ENCODE measurements around the gene FOXC2. TPM values are rescaled to one million over a fixed set of nuclear protein-coding genes. Genes with fewer than 3 reads are reported as not detected.

The FOXC2 gene
- total and polyA plus RNA-seq, 2 donors (not counting 1 experiment from before 2014, with no cell fraction given) = not detected

DNA sequence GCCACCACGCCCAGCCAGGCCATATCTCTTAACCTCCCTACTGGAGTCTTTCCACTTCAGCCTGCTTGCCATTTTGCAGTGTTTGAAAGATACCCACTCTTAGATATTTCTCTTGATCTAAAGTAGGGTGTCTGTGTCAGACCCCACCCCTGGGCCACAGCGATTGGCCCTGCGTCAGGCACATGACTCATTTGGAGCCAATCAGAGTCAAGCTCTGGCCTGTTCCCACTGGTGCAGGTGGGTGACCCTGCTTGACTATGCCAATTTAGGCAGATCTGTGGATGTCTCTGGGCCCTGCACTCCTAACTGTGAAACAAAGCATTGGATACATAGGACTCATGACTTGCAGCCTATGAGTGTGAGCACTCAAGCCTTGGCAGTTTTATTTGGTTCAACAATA lies 39.3 kb downstream of the FOXC2 start:
- DNase-seq (no peak), ATAC-seq (ENCODE audit: low read depth) (no peak)
- H3K4me3 ChIP-seq (ENCODE audit: control extremely low read depth in 1 of 5, extremely low read depth in 1 of 5, insufficient read depth in 1 of 5, low read depth in 2 of 5, low read length in 4 of 5) = no peak overlapping the region
- no peak overlapping the region for H3K4me2 ChIP-seq (replicated peaks; ENCODE audit: low read depth, low read length, poor library complexity, severe bottlenecking)
- intact Hi-C loops (cut with micrococcal nuclease) = no loop called here
- Mint-ChIP-seq H3K4me3 (peak overlapping the region; percentile 29), H3K4me1 (peaks cover 6% of the 10 kb centered on the region), H3K27me3 (peaks cover 9% of the 10 kb centered on the region), H3K27ac (no peak overlapping the region), H3K9me3 (ENCODE audit: insufficient read depth) (no peaks in the 10 kb centered on the region)
- H4K20me1 ChIP-seq (ENCODE audit: control insufficient read depth, insufficient read depth, low read length, poor library complexity, severe bottlenecking) = no peaks in the 10 kb centered on the region
- peaks cover 0 to 9% (median 0%) of the 10 kb centered on the region in 4 experiments for H3K27me3 ChIP-seq (replicated peaks in 1 of 4; ENCODE audit: control extremely low read depth in 1 of 4, control insufficient read depth in 3 of 4, insufficient read depth in 4 of 4, low read length in 3 of 4)
- TF ChIP-seq EZH2 (IDR thresholded peaks at IDR 0.05; ENCODE audit: borderline replicate concordance, insufficient read depth, low read depth, low read length, poor library complexity, severe bottlenecking) = no peak
- TF ChIP-seq, protein P1, sequence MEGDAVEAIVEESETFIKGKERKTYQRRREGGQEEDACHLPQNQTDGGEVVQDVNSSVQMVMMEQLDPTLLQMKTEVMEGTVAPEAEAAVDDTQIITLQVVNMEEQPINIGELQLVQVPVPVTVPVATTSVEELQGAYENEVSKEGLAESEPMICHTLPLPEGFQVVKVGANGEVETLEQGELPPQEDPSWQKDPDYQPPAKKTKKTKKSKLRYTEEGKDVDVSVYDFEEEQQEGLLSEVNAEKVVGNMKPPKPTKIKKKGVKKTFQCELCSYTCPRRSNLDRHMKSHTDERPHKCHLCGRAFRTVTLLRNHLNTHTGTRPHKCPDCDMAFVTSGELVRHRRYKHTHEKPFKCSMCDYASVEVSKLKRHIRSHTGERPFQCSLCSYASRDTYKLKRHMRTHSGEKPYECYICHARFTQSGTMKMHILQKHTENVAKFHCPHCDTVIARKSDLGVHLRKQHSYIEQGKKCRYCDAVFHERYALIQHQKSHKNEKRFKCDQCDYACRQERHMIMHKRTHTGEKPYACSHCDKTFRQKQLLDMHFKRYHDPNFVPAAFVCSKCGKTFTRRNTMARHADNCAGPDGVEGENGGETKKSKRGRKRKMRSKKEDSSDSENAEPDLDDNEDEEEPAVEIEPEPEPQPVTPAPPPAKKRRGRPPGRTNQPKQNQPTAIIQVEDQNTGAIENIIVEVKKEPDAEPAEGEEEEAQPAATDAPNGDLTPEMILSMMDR (IDR thresholded peaks at IDR 0.05) = no peak
- no peaks in the 10 kb centered on the region for H3K79me2 ChIP-seq (ENCODE audit: control insufficient read depth, insufficient read depth, low read length)
- POLR2A ChIA-PET = no interaction called here
- 100% methylated on average over 2 of the region's 3 CpGs for WGBS (ENCODE audit: insufficient coverage)
- H3K9ac ChIP-seq (ENCODE audit: low read length) = no peak overlapping the region
- H3K4me1 ChIP-seq (ENCODE audit: control insufficient read depth in 2 of 2, insufficient read depth in 2 of 2, low read length in 2 of 2) = peaks cover 4 to 10% of the 10 kb centered on the region in 2 donors
- peaks cover 0 to 5% (median 0%) of the 10 kb centered on the region in 3 donors for H3K9me3 ChIP-seq (ENCODE audit: control extremely low read depth in 1 of 3, control insufficient read depth in 2 of 3, insufficient read depth in 1 of 3, low read length in 2 of 3)
- no peak overlapping the region for H3K27ac ChIP-seq (ENCODE audit: low read length in 2 of 2)
- H2AFZ ChIP-seq (ENCODE audit: insufficient read depth, low read depth, low read length, poor library complexity, severe bottlenecking) = no peak overlapping the region
- no peaks in the 10 kb centered on the region for H3K36me3 ChIP-seq (replicated peaks in 1 of 2; ENCODE audit: control extremely low read depth in 1 of 2, control insufficient read depth in 1 of 2, extremely low read depth in 1 of 2, insufficient read depth in 2 of 2, low read length in 1 of 2)
- CTCF ChIA-PET = no interaction called here

DNA sequence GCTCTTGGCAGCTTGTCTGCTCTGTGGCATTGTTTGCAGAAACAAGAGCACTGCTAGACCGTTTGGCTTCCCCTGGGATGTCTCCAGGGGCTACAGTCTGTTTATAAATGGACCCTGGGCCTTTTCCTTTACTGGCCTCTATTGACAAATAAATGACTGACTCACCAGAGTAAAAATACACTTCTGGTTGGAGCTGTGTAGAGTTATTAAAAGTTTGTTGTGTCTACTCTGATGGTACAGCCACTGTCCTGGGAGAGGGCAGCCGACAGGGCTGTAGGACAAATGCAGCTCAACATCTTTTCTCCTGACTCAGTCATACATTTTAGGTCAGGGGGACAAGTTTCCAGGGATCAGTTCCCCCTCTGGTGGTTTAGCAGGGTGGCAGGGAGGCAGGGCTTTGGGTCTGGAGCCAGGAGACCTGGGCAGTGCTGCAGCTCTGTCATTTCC lies 41.7 kb downstream of the FOXC2 start:
- CTCF ChIA-PET = interaction anchor here (1.0 kb wide), 1 partner anchor 10 kb away, joined by 3 read pairs; no protein-coding TSS in a partner anchor
- peaks cover 0 to 5% (median 0%) of the 10 kb centered on the region in 3 donors for H3K9me3 ChIP-seq (ENCODE audit: control extremely low read depth in 1 of 3, control insufficient read depth in 2 of 3, insufficient read depth in 1 of 3, low read length in 2 of 3)
- no peak overlapping the region for H3K9ac ChIP-seq (ENCODE audit: low read length)
- intact Hi-C loops (cut with micrococcal nuclease) = no loop called here
- no peak for TF ChIP-seq EZH2 (IDR thresholded peaks at IDR 0.05; ENCODE audit: borderline replicate concordance, insufficient read depth, low read depth, low read length, poor library complexity, severe bottlenecking)
- TF ChIP-seq, protein P1 (IDR thresholded peaks at IDR 0.05) = no peak
- DNase-seq (no peak), ATAC-seq (ENCODE audit: low read depth) (no peak)
- peaks cover 4 to 10% of the 10 kb centered on the region in 2 donors for H3K4me1 ChIP-seq (ENCODE audit: control insufficient read depth in 2 of 2, insufficient read depth in 2 of 2, low read length in 2 of 2)
- H3K27ac ChIP-seq (ENCODE audit: low read length in 2 of 2) = no peak overlapping the region
- H3K4me2 ChIP-seq (replicated peaks; ENCODE audit: low read depth, low read length, poor library complexity, severe bottlenecking) = no peak overlapping the region
- H3K27me3 Mint-ChIP-seq = peaks cover 12% of the 10 kb centered on the region
- H3K4me3 Mint-ChIP-seq = no peak overlapping the region
- H3K4me1 Mint-ChIP-seq = peaks cover 6% of the 10 kb centered on the region
- no peaks in the 10 kb centered on the region for H4K20me1 ChIP-seq (ENCODE audit: control insufficient read depth, insufficient read depth, low read length, poor library complexity, severe bottlenecking)
- H3K27ac Mint-ChIP-seq = no peak overlapping the region
- H3K79me2 ChIP-seq (ENCODE audit: control insufficient read depth, insufficient read depth, low read length) = no peaks in the 10 kb centered on the region
- no peaks in the 10 kb centered on the region for H3K36me3 ChIP-seq (replicated peaks in 1 of 2; ENCODE audit: control extremely low read depth in 1 of 2, control insufficient read depth in 1 of 2, extremely low read depth in 1 of 2, insufficient read depth in 2 of 2, low read length in 1 of 2)
- H3K27me3 ChIP-seq (replicated peaks in 1 of 4; ENCODE audit: control extremely low read depth in 1 of 4, control insufficient read depth in 3 of 4, insufficient read depth in 4 of 4, low read length in 3 of 4) = peaks cover 0 to 5% (median 0%) of the 10 kb centered on the region in 4 experiments
- no peaks in the 10 kb centered on the region for H3K9me3 Mint-ChIP-seq (ENCODE audit: insufficient read depth)
- H2AFZ ChIP-seq (ENCODE audit: insufficient read depth, low read depth, low read length, poor library complexity, severe bottlenecking) = no peak overlapping the region
- POLR2A ChIA-PET = no interaction called here
- no peak overlapping the region for H3K4me3 ChIP-seq (ENCODE audit: control extremely low read depth in 1 of 5, extremely low read depth in 1 of 5, insufficient read depth in 1 of 5, low read depth in 2 of 5, low read length in 4 of 5)
- 83% methylated on average over 1 of the region's 2 CpGs for WGBS (ENCODE audit: insufficient coverage)
